SK-N-SH (cell line): ENCODE measurements around the gene RAC2.

ENCODE experiments used
- CHD2 ChIP-seq: fragments of 150-350 bp; IDR thresholded peaks from 2 replicates; pipeline ENCODE4 v1.6.1; 2018; ENCODE audit warnings: low read length; ENCODE audit not compliant: partially characterized antibody
- ELF1 ChIP-seq: IDR thresholded peaks from 2 replicates; pipeline ENCODE4 v1.4.0; 2012
- EP300 ChIP-seq, 2 experiments: IDR thresholded peaks; 2 replicates each; pipeline versions ENCODE4 v1.4.0 to v1.6.1; 2012; ENCODE audit warnings: borderline replicate concordance in 1 of 2, low read depth in 1 of 2, low read length in 1 of 2
- EZH2phosphoT487 ChIP-seq: fragments of 200-600 bp; sonication (generic); IDR thresholded peaks from 2 replicates; pipeline ENCODE4 v1.6.1; 2017; ENCODE audit warnings: low read depth, mixed run types, mild to moderate bottlenecking, antibody characterized with exemption, moderate library complexity, borderline replicate concordance
- GABPA ChIP-seq: IDR thresholded peaks from 2 replicates; pipeline ENCODE4 v1.4.0; 2012; ENCODE audit warnings: low read depth, mild to moderate bottlenecking
- GATA2 ChIP-seq: sonication (generic); formaldehyde crosslinking; IDR thresholded peaks from 2 replicates; pipeline ENCODE4 v1.5.0; 2020; ENCODE audit warnings: mild to moderate bottlenecking, missing genetic modification reagents
- NFIC ChIP-seq: IDR thresholded peaks from 2 replicates; pipeline ENCODE4 v1.4.0; 2012; ENCODE audit warnings: borderline replicate concordance
- POLR2AphosphoS5 ChIP-seq: IDR thresholded peaks from 2 replicates; pipeline ENCODE4 v1.6.1; 2012; ENCODE audit warnings: low read depth, low read length
- RCOR1 ChIP-seq: fragments of 150-350 bp; IDR thresholded peaks from 2 replicates; pipeline ENCODE4 v1.6.1; 2017; ENCODE audit warnings: antibody characterized with exemption, low read length
- SMC3 ChIP-seq: IDR thresholded peaks from 2 replicates; pipeline ENCODE4 v1.6.1; 2012; ENCODE audit warnings: low read depth, low read length, improper control_type of control experiment
- TAF1 ChIP-seq: IDR thresholded peaks from 2 replicates; pipeline ENCODE4 v1.6.1; 2012; ENCODE audit warnings: low read depth, mild to moderate bottlenecking, low read length, moderate library complexity, borderline replicate concordance
- TEAD4 ChIP-seq: IDR thresholded peaks from 2 replicates; pipeline ENCODE4 v1.4.0; 2012; ENCODE audit warnings: mild to moderate bottlenecking, borderline replicate concordance; ENCODE audit not compliant: insufficient read depth
- TF ChIP-seq, protein P1 (sequence below): fragments of 200-600 bp; sonication (generic); IDR thresholded peaks from 2 replicates; pipeline ENCODE4 v1.6.1; 2017; ENCODE audit warnings: antibody characterized with exemption, mild to moderate bottlenecking, moderate library complexity

DNA sequence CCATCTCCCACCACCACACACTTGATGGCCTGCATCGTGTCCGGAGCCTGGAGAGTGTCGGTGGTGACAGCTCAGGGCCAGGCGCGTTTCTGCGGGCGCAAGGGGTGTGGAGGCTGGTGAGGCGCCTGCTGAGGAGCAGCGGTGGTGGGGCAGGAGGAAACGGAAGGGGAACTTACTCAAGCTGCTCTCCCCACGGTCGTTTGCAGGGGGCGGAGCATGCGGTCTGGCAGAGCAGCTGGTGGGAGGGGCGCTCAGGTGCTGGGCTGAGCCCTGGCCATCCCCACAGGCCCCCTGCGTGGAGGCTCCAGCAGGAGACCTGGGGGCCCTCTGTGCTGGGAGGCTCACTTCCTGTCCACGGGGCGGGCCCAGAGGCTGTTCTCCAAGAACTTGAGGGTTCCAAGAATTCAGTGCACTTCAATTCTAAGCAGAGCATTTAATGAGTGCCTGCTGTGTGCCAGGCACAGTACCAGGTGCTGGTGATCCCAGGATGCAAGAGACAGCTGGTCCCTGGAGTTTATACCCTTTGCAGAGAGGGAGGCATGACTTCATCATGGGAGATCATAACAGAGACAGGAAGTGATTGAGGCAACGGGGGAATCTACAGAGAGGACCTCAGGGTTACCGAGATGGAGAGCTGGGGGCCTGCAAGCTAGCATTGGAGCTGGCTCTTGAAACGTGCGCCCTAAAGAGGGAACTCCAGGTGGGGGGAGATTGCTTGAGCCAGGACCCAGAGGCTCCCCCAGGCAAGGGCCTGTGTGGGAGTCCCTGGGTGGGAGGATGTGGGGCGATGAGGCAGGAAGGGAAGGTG, at the start of gene RAC2:
- TF ChIP-seq, protein P1, sequence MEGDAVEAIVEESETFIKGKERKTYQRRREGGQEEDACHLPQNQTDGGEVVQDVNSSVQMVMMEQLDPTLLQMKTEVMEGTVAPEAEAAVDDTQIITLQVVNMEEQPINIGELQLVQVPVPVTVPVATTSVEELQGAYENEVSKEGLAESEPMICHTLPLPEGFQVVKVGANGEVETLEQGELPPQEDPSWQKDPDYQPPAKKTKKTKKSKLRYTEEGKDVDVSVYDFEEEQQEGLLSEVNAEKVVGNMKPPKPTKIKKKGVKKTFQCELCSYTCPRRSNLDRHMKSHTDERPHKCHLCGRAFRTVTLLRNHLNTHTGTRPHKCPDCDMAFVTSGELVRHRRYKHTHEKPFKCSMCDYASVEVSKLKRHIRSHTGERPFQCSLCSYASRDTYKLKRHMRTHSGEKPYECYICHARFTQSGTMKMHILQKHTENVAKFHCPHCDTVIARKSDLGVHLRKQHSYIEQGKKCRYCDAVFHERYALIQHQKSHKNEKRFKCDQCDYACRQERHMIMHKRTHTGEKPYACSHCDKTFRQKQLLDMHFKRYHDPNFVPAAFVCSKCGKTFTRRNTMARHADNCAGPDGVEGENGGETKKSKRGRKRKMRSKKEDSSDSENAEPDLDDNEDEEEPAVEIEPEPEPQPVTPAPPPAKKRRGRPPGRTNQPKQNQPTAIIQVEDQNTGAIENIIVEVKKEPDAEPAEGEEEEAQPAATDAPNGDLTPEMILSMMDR = no peak
- no peak for TF ChIP-seq TEAD4
- no peak for TF ChIP-seq EP300 (IDR thresholded peaks at IDR 0.05; ENCODE audit: borderline replicate concordance in 1 of 2, low read depth in 1 of 2, low read length in 1 of 2)
- no peak for TF ChIP-seq SMC3
- TF ChIP-seq TAF1 = no peak
- TF ChIP-seq NFIC = no peak
- TF ChIP-seq ELF1 = no peak
- no peak for TF ChIP-seq EZH2phosphoT487
- no peak for TF ChIP-seq CHD2
- TF ChIP-seq RCOR1 = no peak
- no peak for TF ChIP-seq GATA2 (CRISPR knock-in tag)
- no peak for TF ChIP-seq POLR2AphosphoS5
- no peak for TF ChIP-seq GABPA
